HepG2 (cell line): Measurements from ENCODE around the gene PTGR3. TPM values are rescaled to one million over a fixed set of nuclear protein-coding genes. Genes with fewer than 3 reads are reported as not detected.

ENCODE experiments used
- ATAC-seq: fragments of 200-7000 bp; cut with Tn5 transposase; 3 replicates; pipeline ENCODE4 v1.9.1; 2020; ENCODE audit warnings: mild to moderate bottlenecking, moderate library complexity
- BruUV-seq: library from RNA; stranded (reverse); fragments of 400-500 nt; replicated peaks from 2 replicates; lab custom pipeline; 2021; lab: Mats Ljungman, UMichigan
- CTCF ChIA-PET: fragments of 300-600 bp; formaldehyde crosslinking; extraction: SDS; loops from one replicate; lab custom pipeline; 2021; ENCODE audit warnings: low total read pairs, inconsistent platforms, low intra/inter-chr PET ratio; lab: Yijun Ruan, JAX
- POLR2A ChIA-PET: fragments of 350-600 bp; sonication (Branson Sonifier 250); formaldehyde crosslinking; loops from one replicate; lab custom pipeline; 2020; ENCODE audit warnings: antibody characterized with exemption, inconsistent platforms; lab: Yijun Ruan, JAX
- DNase-seq: peaks from one replicate; pipeline ENCODE4 v3.0.0-alpha.2; 2015; ENCODE audit warnings: low spot score
- FAIRE-seq: peaks from 3 replicates; lab custom pipeline; 2011; peaks lifted over from hg19 to GRCh38; lab: Jason Lieb, UNC
- H2AFZ ChIP-seq: one replicate; pipeline ENCODE4 v1.6.1; 2011; ENCODE audit warnings: low read length, inconsistent platforms
- H3K27ac ChIP-seq: fragments of 300-600 bp; 3 replicates; pipeline ENCODE4 v1.8.0; 2011; ENCODE audit warnings: mixed run types, mild to moderate bottlenecking, mixed read lengths, low read length, inconsistent platforms; ENCODE audit not compliant: insufficient read depth; ENCODE audit errors: extremely low read length
- H3K27me3 ChIP-seq, 2 experiments: fragments of 200-600 bp in 1 of 2; 2 replicates in 1 of 2; 3 replicates in 1 of 2; pipeline versions ENCODE4 v1.6.0 to v1.8.0; 2011; ENCODE audit warnings: low read length in 2 of 2, mild to moderate bottlenecking in 2 of 2, moderate library complexity in 2 of 2, inconsistent platforms in 1 of 2; ENCODE audit not compliant: insufficient read depth in 2 of 2, control insufficient read depth in 1 of 2
- H3K36me3 ChIP-seq, 2 experiments: fragments of 200-600 bp in 1 of 2; replicated peaks in 1 of 2; 2 replicates in 1 of 2; 3 replicates in 1 of 2; pipeline versions ENCODE4 v1.5.1 to v1.8.0; 2011; ENCODE audit warnings: low read length in 2 of 2, inconsistent platforms in 1 of 2; ENCODE audit not compliant: insufficient read depth in 2 of 2, control insufficient read depth in 1 of 2
- H3K4me1 ChIP-seq: 2 replicates; pipeline ENCODE4 v1.5.1; 2012; ENCODE audit warnings: low read length, inconsistent platforms; ENCODE audit not compliant: insufficient read depth
- H3K4me2 ChIP-seq: 2 replicates; pipeline ENCODE4 v1.6.0; 2011; ENCODE audit warnings: low read depth, low read length, inconsistent platforms
- H3K4me3 ChIP-seq, 3 experiments: fragments of 200-600 bp in 1 of 3; sonication (generic), shearing (Covaris generic) in 1 of 3; replicated peaks in 1 of 3; 2 replicates each; pipeline ENCODE4 v1.5.1; 2011 to 2016; ENCODE audit warnings: low read length in 3 of 3, inconsistent platforms in 2 of 3, low read depth in 2 of 3, mild to moderate bottlenecking in 2 of 3, control low read depth in 1 of 3, mixed read lengths in 1 of 3; ENCODE audit not compliant: insufficient read depth in 1 of 3
- H3K79me2 ChIP-seq: one replicate; pipeline ENCODE4 v1.6.1; 2011; ENCODE audit warnings: low read length, inconsistent platforms; ENCODE audit not compliant: insufficient read depth
- H3K9ac ChIP-seq: 2 replicates; pipeline ENCODE4 v1.6.0; 2011; ENCODE audit warnings: mild to moderate bottlenecking, low read depth, low read length, inconsistent platforms; ENCODE audit not compliant: insufficient read depth
- H3K9me3 ChIP-seq: 2 replicates; pipeline ENCODE4 v1.5.1; 2012; ENCODE audit warnings: mild to moderate bottlenecking, low read length
- H4K20me1 ChIP-seq: 2 replicates; pipeline ENCODE4 v1.6.0; 2011; ENCODE audit warnings: inconsistent platforms, mild to moderate bottlenecking, low read length, moderate library complexity; ENCODE audit not compliant: insufficient read depth
- CBX2 ChIP-seq, 2 experiments: fragments of 200-600 bp in 1 of 2; sonication (generic); formaldehyde crosslinking in 1 of 2; IDR thresholded peaks; 2 replicates each; pipeline versions ENCODE4 v1.7.0 to v1.8.1; 2018 to 2022; ENCODE audit warnings: low read depth in 2 of 2, low read length in 1 of 2, mild to moderate bottlenecking in 1 of 2, missing genetic modification reagents in 1 of 2
- KLF16 ChIP-seq, 2 experiments: sonication (generic) in 1 of 2; formaldehyde crosslinking in 1 of 2; IDR thresholded peaks; 2 replicates each; pipeline versions ENCODE4 v1.6.1 to v1.8.0; 2016 to 2023; ENCODE audit warnings: missing genetic modification reagents in 2 of 2, missing compliant biosample characterization in 1 of 2
- MAFF ChIP-seq: IDR thresholded peaks from 2 replicates; pipeline ENCODE4 v1.6.1; 2011; ENCODE audit warnings: low read depth, low read length, improper control_type of control experiment
- NKX3-1 ChIP-seq: sonication (generic); formaldehyde crosslinking; IDR thresholded peaks from 2 replicates; pipeline ENCODE4 v1.5.0; 2020; ENCODE audit warnings: missing genetic modification reagents
- PCBP1 ChIP-seq: fragments of 200-400 bp; formaldehyde crosslinking; IDR thresholded peaks from 2 replicates; pipeline ENCODE4 v1.6.1; 2017; ENCODE audit warnings: mild to moderate bottlenecking, low read depth, low read length, borderline replicate concordance
- RFX3 ChIP-seq: IDR thresholded peaks from 2 replicates; pipeline ENCODE4 v1.6.1; 2016; ENCODE audit warnings: missing biosample characterization, missing genetic modification reagents
- SMC3 ChIP-seq: IDR thresholded peaks from 2 replicates; pipeline ENCODE4 v1.6.1; 2011; ENCODE audit warnings: low read length, improper control_type of control experiment
- SOX6 ChIP-seq, 2 experiments: fragments of 450-650 bp in 1 of 2; sonication (generic) in 1 of 2; formaldehyde crosslinking in 1 of 2; IDR thresholded peaks; 2 replicates each; pipeline versions ENCODE4 v1.4.0 to v1.6.1; 2017 to 2020; ENCODE audit warnings: antibody characterized with exemption in 1 of 2, mild to moderate bottlenecking in 1 of 2, missing genetic modification reagents in 1 of 2
- STAG1 ChIP-seq: sonication (generic); formaldehyde crosslinking; IDR thresholded peaks from 2 replicates; pipeline ENCODE4 v1.4.0; 2020; ENCODE audit warnings: missing genetic modification reagents
- ZBTB38 ChIP-seq: sonication (generic); formaldehyde crosslinking; IDR thresholded peaks from 2 replicates; pipeline ENCODE4 v1.5.1; 2020; ENCODE audit warnings: mild to moderate bottlenecking, missing genetic modification reagents
- ZFP37 ChIP-seq: sonication (generic); formaldehyde crosslinking; IDR thresholded peaks from 2 replicates; pipeline ENCODE4 v1.4.0; 2020; ENCODE audit warnings: missing genetic modification reagents, borderline replicate concordance
- ZNF282 ChIP-seq: fragments of 450-650 bp; IDR thresholded peaks from 2 replicates; pipeline ENCODE4 v1.6.1; 2018; ENCODE audit not compliant: partially characterized antibody
- ZNF432 ChIP-seq: sonication (generic); formaldehyde crosslinking; IDR thresholded peaks from 2 replicates; pipeline ENCODE4 v1.5.0; 2020; ENCODE audit warnings: missing genetic modification reagents, mild to moderate bottlenecking, borderline replicate concordance
- ZNF670 ChIP-seq: sonication (generic); formaldehyde crosslinking; IDR thresholded peaks from 2 replicates; pipeline ENCODE4 v1.8.0; 2022; ENCODE audit warnings: mild to moderate bottlenecking, missing genetic modification reagents, borderline replicate concordance
- ZNF713 ChIP-seq: sonication (generic); formaldehyde crosslinking; IDR thresholded peaks from 2 replicates; pipeline ENCODE4 v1.4.0; 2020; ENCODE audit warnings: mild to moderate bottlenecking, missing genetic modification reagents
- ZNF773 ChIP-seq: sonication (generic); formaldehyde crosslinking; IDR thresholded peaks from 2 replicates; pipeline ENCODE4 v1.4.0; 2020; ENCODE audit warnings: missing genetic modification reagents, borderline replicate concordance
- ZNF788 ChIP-seq: sonication (generic); formaldehyde crosslinking; IDR thresholded peaks from 2 replicates; pipeline ENCODE4 v1.5.0; 2020; ENCODE audit warnings: mild to moderate bottlenecking, missing genetic modification reagents, borderline replicate concordance
- ZNF790 ChIP-seq: sonication (generic); formaldehyde crosslinking; IDR thresholded peaks from 2 replicates; pipeline ENCODE4 v1.8.0; 2022; ENCODE audit warnings: missing genetic modification reagents, mild to moderate bottlenecking, borderline replicate concordance
- WGBS: methylation state at CpG from one replicate; pipeline ENCODE4 v1.1.6; 2017; ENCODE audit warnings: low lambda C conversion rate; 5-methylcytosine and 5-hydroxymethylcytosine counted together
- in situ Hi-C: cut with HindIII; loops from 2 replicates; pipeline ENCODE4 v1.10.0; 2017; ENCODE audit warnings: low pct_unique_long_range_greater_than_20kb; ENCODE audit not compliant: extremely low pct_ligation_motif_present
- intact Hi-C: fragments of 100-400 bp; cut with micrococcal nuclease; formaldehyde crosslinking; loops from one replicate; pipeline ENCODE4 v1.10.0; 2022; ENCODE audit not compliant: unreplicated experiment
- polyA plus RNA-seq, 8 experiments: library from polyadenylated mRNA; depleted of rRNA in 3 of 8; stranded (reverse) in 7 of 8; unstranded in 1 of 8; fragments of >200 nt; fragmentation: Illumina TruSeq in 4 of 8; extraction: Trizol in 4 of 8; gene quantifications; 2 replicates each; pipeline versions ENCODE4 v1.2.1 to v1.2.3, GENCODE V29; 2011 to 2016; ENCODE audit warnings: low read depth in 4 of 8, missing spikeins in 1 of 8, mixed read lengths in 1 of 8; ENCODE audit not compliant: insufficient read depth in 1 of 8
- total RNA-seq, 5 experiments: library from RNA; depleted of rRNA; stranded (reverse); fragments of >200 nt; fragmentation: Illumina TruSeq; extraction: Trizol; gene quantifications; 2 replicates each; pipeline ENCODE4 v1.2.3, GENCODE V29; 2016; ENCODE audit warnings: low read depth in 1 of 5
- TF ChIP-seq, protein P1 (sequence below): sonication (generic); formaldehyde crosslinking; IDR thresholded peaks from 2 replicates; pipeline ENCODE4 v1.5.1; 2020; ENCODE audit warnings: mild to moderate bottlenecking, missing genetic modification reagents, moderate library complexity
- TF ChIP-seq, protein P2 (sequence below): sonication (generic); formaldehyde crosslinking; IDR thresholded peaks from 2 replicates; pipeline ENCODE4 v1.5.0; 2020; ENCODE audit warnings: missing genetic modification reagents
- TF ChIP-seq, protein P3 (sequence below): sonication (generic); formaldehyde crosslinking; IDR thresholded peaks from 2 replicates; pipeline ENCODE4 v1.5.0; 2020; ENCODE audit warnings: missing genetic modification reagents
- TF ChIP-seq, protein P4 (sequence below): sonication (generic); formaldehyde crosslinking; conservative IDR thresholded peaks from 2 replicates; pipeline ENCODE4 v1.8.0; 2022; ENCODE audit warnings: mild to moderate bottlenecking, moderate library complexity, missing genetic modification reagents

PTGR3 gene
- total and polyA plus RNA-seq, 2 of the 13 experiments (the other 11 are each of a cell fraction or from before 2014, with no cell fraction given), result 11.5 to 25.3 TPM

DNA sequence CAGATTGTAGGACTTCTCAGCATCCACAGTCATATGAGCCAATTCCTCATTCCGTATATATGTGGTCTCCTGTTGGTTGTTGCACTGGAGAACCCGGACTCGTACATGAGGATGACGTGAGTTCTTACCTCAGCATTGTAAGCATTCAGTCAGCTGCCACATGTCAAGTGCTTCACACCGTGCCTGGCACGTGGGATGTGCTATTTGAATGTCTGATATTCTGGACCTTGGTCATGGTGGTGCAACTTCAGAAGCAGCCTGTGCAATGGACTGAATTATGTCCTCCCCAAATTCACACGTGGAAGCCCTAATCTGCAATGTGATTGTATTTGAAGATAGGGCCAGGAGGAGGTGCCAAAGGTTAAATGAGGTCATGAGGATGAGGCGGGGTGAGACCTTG lies 32.1 kb downstream of the PTGR3 start (continued):
- TF ChIP-seq ZNF670 (CRISPR knock-in tag), result no peak
- TF ChIP-seq PCBP1, result no peak
- TF ChIP-seq, protein P1, sequence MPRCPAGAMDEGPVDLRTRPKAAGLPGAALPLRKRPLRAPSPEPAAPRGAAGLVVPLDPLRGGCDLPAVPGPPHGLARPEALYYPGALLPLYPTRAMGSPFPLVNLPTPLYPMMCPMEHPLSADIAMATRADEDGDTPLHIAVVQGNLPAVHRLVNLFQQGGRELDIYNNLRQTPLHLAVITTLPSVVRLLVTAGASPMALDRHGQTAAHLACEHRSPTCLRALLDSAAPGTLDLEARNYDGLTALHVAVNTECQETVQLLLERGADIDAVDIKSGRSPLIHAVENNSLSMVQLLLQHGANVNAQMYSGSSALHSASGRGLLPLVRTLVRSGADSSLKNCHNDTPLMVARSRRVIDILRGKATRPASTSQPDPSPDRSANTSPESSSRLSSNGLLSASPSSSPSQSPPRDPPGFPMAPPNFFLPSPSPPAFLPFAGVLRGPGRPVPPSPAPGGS, result no peak
- TF ChIP-seq SOX6 (IDR thresholded peaks at IDR 0.05), result no peak
- TF ChIP-seq SOX6 (CRISPR knock-in tag; IDR thresholded peaks at IDR 0.05), result no peak
- TF ChIP-seq NKX3-1, result no peak
- no peak for TF ChIP-seq MAFF
- TF ChIP-seq ZFP37, result no peak
- TF ChIP-seq STAG1 (CRISPR knock-in tag), result no peak
- TF ChIP-seq, protein P2, sequence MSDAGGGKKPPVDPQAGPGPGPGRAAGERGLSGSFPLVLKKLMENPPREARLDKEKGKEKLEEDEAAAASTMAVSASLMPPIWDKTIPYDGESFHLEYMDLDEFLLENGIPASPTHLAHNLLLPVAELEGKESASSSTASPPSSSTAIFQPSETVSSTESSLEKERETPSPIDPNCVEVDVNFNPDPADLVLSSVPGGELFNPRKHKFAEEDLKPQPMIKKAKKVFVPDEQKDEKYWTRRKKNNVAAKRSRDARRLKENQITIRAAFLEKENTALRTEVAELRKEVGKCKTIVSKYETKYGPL (CRISPR knock-in tag), result no peak
- TF ChIP-seq ZNF432, result no peak
- TF ChIP-seq, all 625 proteins: peak for 3

DNA sequence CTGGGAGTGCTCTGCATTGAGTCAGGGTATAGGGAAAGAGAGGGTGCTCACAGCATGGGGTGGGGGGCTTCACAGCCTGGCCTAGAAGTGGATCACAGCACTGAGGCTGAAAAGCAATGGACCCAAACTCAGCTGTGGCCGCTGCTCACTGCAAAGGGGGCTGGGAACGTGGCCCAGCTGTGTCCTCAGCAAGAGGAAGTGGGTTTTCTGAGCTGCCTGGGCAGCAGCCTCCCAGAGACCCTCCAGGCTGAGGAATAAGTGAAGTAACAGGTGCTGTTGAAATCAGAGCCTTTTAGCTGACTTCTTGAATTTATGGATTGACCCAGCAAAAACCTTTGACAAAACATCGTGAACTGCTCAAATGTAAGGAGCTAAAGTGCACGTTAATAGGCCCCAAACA lies 35.2 kb downstream of the PTGR3 start:
- H3K4me3 ChIP-seq, result no peak overlapping the region
- no peaks in the 10 kb centered on the region for H4K20me1 ChIP-seq
- FAIRE-seq, result no peak
- no peaks in the 10 kb centered on the region for H3K9me3 ChIP-seq
- no peak for DNase-seq
- H3K4me1 ChIP-seq, result peaks cover 12% of the 10 kb centered on the region
- 37% methylated on average over 4 of the region's 4 CpGs for WGBS
- ChIA-PET POLR2A (no interaction called here), CTCF (no interaction called here)
- H3K27me3 ChIP-seq, result peaks cover 3 to 10% of the 10 kb centered on the region in 2 experiments; a peak in 3 of 5 replicates
- TF ChIP-seq, protein P3, sequence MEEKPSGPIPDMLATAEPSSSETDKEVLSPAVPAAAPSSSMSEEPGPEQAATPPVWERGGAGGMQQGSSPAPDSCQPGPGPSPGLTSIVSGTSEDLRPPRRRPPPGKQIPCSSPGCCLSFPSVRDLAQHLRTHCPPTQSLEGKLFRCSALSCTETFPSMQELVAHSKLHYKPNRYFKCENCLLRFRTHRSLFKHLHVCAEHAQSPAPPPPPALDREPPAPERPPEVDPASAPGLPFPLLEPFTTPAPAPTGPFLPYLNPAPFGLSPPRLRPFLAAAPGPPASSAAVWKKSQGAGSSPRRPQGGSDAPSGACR, result no peak
- TF ChIP-seq ZNF713 (CRISPR knock-in tag) (no peak), ZNF282 (no peak), SMC3 (no peak), KLF16 (CRISPR knock-in tag; IDR thresholded peaks at IDR 0.05) (no peak), RFX3 (no peak), ZNF788 (CRISPR knock-in tag) (no peak), CBX2 (IDR thresholded peaks at IDR 0.05; ENCODE audit: low read depth, low read length) (no peak), CBX2 (CRISPR knock-in tag; IDR thresholded peaks at IDR 0.05; ENCODE audit: low read depth) (no peak), ZNF790 (CRISPR knock-in tag) (no peak), ZBTB38 (CRISPR knock-in tag) (no peak), ZNF773 (CRISPR knock-in tag) (no peak)
- TF ChIP-seq, protein P4, sequence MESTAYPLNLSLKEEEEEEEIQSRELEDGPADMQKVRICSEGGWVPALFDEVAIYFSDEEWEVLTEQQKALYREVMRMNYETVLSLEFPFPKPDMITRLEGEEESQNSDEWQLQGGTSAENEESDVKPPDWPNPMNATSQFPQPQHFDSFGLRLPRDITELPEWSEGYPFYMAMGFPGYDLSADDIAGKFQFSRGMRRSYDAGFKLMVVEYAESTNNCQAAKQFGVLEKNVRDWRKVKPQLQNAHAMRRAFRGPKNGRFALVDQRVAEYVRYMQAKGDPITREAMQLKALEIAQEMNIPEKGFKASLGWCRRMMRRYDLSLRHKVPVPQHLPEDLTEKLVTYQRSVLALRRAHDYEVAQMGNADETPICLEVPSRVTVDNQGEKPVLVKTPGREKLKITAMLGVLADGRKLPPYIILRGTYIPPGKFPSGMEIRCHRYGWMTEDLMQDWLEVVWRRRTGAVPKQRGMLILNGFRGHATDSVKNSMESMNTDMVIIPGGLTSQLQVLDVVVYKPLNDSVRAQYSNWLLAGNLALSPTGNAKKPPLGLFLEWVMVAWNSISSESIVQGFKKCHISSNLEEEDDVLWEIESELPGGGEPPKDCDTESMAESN (CRISPR knock-in tag), result no peak
- no peak overlapping the region for H3K4me2 ChIP-seq
- no peak overlapping the region for H3K27ac ChIP-seq
- no peak overlapping the region for H2AFZ ChIP-seq
- no peaks in the 10 kb centered on the region for H3K36me3 ChIP-seq
- H3K79me2 ChIP-seq, result no peaks in the 10 kb centered on the region
- no peak for ATAC-seq
- no peak overlapping the region for H3K9ac ChIP-seq
- intact Hi-C loops (no loop called here), in situ Hi-C loops (loop anchor here (25.0 kb wide), 1 partner anchor 314 kb away; no protein-coding TSS in a partner anchor)
- no TSS peak for BruUV-seq
